GM21360 (cell line): ENCODE results near the gene THAP7.

Experiments used
- ATAC-seq: cut with Tn5 transposase; IDR thresholded peaks from one replicate; pipeline ENCODE4 v1.9.1; 2021; ENCODE audit warnings: mild to moderate bottlenecking, moderate library complexity; ENCODE audit not compliant: unreplicated experiment

Gene THAP7

DNA sequence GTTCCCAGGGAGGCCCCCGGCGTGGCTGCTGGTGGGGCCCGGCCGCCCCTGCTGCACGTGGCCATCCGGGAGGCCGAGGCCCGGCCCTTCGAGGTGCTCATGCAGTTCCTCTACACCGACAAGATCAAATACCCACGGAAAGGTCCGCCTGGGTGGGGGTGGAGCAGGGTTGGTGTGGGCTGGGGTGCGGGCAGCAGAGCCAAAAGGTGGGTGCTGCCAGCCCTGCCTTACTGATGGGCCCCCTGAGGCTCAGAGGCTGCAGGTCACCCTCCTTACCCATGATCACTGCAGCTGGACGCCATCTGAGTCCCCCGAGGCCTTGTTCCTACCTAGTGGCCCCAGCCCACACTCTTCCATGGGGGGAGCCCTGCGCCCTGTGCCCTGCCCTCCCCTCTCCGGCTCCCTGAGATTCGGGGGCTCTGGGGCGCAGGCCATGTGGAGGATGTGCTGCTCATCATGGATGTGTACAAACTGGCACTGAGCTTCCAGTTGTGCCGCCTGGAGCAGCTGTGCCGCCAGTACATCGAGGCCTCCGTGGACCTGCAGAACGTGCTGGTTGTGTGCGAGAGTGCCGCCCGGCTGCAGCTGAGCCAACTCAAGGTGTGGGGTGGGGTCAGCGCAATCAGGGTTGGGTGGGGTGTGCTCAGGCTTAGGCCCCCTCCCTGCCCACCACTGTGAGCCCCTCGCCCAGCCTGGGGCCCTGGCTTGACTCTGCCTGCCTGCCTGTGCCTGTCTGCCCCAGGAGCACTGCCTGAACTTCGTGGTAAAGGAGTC is 7.6 kb downstream of the THAP7 start:
- ATAC-seq = no peak

DNA sequence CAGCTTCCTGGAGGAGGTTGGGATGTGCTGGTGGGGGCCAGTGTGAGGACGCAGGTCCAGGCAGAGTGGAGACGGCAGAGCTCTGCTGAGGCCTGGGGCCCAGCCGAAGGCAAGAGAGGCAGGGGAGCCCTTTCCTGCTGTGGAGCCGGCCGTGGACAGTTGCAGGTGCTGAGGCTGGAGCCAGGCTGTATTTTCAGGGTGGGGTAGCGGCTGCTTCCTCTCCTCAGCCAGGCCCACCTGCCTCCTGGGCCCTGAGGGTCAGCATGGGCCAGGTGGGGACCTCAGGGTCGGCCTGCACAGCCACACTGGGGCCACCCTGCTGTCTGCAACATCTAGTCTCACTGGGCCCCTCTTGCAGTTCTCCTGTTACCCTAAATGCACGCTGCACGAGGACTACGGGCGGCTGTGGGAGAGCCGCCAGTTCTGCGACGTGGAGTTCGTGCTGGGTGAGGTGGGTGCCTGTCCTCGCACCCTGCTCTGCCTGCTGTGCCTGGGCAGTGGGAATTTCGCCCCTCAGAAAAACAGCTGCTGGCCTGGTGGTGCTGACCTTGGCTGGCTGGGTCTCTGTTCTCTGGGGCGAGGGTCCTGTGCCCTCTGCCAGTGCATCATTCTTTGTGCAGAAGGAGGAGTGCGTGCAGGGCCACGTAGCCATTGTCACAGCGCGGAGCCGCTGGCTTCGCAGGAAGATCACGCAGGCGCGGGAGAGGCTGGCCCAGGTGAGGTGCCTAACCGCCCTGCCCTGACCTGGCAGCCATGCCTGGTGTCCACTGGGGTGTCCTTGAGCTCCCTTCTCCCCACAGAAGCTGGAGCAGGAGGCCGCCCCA is 8.4 kb downstream of the THAP7 start:
- no peak for ATAC-seq

DNA sequence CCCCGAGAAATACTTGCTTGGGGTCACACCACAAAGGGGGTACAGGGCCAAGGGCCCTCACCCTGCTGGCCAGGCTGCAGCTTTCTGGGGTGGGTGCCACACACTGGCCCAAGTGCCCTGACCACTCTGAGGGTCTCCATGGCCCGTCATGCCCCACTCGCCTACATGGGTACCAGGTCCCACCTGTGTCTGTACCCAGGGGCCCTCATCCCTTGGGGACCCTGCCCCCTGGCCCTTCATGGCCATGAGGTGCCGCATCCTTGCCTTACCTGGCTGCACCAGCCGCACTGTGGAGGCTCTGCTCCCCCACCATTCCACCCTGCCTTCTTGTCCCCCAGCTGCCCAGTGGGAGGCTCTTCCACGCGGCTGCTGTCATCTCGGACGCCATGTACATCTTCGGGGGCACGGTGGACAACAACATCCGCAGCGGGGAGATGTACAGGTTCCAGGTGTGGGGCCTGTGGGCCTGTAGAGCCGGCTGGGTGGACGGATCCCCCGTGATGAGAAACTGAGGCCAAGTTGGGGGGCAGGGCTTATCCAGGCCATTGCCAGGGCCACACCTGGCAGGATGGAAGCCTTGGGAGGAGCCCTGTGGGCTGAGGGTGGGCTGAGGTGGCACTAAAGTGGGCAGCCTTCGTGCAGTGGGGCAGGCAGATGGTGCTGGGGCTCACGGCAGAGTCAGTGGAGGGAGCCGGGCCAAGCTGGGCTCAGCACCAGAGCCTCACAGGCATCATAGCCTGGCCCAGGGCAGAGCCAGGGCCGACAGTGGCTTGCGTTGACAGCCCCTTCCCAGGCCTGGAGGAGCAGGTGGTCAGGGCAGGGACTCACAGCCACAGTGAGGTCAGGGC is 9.2 kb downstream of the THAP7 start:
- ATAC-seq = no peak

DNA sequence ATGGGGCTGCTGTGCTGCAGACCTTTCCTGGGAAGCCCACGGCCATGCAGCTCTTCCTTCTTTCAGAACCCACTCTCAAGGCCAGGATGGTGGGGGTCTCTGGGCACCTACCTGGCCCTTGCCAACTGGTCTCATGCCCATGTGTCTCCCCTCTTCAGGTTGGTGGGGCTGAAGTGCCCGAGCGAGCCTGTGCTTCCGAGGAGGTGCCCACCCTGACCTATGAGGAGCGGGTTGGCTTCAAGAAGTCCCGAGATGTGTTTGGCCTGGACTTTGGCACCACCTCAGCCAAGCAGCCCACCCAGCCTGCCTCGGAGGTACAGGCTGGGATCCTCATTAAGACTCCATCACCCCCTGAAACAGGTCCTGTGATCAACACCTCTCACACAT is 9.9 kb downstream of the THAP7 start:
- no peak for ATAC-seq

DNA sequence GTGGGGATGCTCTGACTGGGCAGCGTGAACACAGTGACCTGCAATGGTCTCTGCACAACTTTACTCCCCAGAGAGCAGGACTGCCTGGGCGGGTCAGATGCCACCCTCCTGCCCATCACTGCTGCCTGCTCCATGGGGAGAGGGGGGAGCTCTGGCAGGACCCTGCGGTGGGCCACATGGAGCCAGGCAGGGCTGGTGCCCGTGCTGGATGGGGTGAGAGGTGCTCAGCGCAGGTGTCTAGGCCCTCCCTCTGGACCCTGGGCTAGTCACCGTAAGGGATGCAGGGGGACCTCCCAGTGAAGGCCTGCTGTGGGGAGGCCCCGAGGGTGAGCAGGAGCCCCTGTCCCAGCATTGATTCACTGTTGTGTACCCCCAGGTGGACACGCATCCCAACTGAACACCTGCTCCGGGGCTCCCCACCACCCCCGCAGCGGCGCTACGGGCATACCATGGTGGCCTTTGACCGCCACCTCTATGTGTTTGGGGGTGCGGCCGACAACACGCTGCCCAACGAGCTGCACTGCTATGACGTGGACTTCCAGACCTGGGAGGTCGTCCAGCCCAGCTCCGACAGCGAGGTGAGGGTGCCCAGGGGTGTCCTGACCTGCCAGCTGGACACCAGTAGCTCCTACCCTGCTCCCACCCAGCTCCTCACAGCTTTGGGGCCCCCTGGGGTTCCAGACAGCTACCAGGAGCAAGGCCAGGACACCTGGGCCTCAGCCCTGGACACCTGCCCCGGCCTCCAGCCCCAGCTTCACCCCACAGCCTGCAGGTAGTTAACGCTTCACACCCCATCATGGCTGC is 10.5 kb downstream of the THAP7 start:
- no peak for ATAC-seq

DNA sequence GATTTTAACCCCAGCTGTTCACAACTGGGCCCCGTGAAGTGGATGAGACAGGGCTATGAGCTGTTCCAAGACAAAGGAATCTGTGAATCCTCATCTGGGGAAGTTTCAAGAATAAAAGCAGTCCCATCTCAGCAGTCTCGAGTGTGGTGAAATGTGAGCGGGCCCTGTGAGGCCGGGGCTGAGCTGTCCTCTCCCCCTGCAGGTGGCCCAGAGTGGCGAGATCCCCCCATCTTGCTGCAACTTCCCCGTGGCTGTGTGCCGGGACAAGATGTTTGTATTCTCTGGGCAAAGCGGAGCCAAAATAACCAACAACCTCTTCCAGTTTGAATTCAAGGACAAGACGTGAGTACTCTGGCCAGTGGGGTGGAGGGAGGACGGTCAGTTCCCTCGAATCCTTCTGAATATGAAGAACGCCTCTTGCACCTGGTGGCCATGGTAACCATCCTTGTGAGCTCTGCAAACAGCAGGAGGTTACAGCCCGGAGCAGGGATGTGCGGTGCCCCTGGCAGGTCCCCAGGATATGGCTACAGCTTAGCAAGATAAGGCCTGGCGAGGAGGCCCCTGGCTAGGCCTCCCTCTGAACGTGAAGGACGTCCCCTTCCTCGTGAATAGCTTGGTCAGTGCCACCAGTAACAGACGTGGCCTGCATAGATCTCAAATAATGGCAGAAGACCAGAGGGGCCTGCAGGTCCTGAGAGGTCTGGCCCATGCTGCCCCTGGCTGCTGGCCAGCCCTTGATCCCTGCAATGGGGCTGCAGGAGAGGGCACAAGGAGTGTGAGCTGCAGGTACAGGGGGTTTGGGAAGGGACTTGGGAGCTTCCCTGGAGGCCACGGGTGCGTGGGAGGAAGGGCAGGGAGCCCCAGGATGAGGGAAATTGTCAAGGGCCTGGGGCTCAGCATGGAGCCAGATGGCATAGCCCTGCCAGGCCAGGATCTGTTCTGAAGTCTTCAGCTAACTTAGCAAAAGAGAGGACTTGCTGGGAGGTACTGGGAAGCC is 11.4 kb downstream of the THAP7 start:
- ATAC-seq = no peak

DNA sequence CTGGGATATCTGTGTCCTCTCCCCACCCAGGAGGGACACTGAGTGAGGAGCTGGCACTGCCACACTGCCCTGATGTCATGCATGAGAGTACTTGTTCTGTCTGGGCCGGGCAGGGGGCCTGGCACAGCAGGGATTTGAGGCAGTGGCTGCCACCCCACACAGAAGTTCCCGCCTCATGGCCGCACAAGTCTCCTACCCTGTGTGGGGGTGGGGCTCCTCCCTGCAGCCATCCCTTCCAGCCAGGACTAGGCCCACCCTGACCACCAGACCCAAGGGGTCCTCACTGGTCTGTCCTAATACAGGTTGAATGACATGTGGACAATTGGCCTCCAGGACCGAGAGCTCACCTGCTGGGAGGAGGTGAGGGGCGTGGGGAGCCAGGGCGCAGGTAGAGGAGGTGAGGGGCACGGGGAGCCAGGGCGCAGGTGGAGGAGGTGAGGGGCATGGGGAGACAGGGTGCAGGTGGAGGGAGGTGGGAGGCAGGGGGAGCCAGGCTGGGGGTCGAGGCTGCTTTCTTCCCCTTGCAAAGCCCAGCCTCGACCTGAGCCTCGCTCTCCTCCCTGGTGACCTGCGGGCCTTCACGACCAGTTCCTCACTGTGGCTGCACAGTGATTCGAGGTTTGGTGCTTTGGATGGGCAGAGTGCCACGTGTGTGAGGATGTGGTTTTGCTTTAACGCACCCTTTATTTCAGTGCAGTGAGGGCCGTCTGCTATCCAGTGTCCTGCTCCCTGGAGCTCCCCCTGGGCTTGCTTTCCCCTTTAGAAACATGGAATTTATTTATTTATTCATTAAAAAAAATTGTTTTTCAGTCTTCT is 12.4 kb downstream of the THAP7 start:
- ATAC-seq = no peak

DNA sequence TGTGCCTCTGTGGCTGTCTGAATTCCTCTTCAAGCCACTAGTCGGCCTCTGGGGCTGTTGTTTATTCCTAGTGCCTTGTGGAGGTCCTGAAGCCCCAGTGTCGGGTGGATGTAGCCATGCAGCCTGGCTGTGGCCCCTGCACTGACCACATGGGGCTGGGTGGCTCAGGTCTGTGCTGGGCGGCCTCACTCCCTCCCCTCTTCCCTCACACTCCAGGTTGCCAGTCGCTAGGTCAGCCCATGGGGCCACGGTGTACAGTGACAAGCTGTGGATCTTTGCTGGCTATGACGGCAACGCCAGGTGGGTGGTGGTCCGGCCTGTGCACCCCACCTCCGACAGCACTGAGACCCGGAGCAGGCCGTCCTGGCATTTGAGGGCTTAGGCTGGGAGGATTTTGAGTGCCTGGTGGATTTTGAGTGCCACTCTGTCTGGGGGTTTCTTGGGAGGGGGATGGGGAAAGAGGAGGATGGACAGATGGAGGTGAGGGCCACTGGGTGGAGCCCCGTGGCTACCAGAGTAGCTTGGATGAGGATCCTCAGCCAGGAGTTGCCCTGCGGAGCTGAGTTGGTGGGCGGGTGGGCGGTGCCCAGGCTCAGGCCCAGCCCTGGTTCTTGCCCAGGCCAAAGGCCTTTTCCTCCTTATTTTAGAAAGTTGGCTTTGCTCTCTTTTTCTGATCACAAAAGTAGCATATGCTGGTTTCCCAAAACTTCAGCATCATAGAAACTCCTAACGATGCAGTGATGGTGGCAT is 13.2 kb downstream of the THAP7 start:
- ATAC-seq = no peak

DNA sequence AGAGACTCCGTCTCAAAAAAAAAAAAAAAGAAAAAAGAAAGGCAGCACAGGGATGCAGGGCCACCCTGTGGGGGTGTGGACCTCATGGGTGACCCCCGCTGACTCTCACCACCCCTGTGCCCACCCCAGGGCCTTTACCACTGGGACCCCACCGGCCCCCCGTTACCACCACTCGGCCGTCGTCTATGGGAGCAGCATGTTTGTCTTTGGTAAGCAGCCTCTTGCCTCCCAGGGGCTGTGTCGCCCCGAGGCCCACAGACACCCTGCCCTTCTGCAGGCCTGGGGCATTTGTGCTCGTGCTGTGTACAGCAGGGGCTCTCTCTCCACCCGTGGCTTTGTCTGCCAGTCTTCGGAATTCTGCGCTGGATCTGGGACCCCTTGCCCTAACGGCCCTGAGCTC is 14.5 kb downstream of the THAP7 start:
- ATAC-seq = no peak

DNA sequence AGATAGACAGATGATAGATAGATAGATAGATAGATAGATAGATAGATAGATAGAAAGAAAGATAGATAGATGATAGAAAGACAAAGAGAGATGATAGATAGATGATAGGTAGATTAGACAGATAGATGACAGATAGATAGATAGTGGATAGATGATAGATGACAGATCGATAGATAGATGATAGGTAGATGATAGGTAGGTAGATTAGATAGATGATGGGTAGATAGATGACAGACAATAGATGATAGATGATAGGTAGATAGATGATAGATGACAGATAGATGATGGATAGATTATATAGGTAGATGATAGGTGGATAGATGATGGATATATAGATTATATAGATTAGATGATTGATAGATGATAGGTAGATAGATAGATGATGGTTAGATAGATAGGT is 15.6 kb downstream of the THAP7 start:
- no peak for ATAC-seq

DNA sequence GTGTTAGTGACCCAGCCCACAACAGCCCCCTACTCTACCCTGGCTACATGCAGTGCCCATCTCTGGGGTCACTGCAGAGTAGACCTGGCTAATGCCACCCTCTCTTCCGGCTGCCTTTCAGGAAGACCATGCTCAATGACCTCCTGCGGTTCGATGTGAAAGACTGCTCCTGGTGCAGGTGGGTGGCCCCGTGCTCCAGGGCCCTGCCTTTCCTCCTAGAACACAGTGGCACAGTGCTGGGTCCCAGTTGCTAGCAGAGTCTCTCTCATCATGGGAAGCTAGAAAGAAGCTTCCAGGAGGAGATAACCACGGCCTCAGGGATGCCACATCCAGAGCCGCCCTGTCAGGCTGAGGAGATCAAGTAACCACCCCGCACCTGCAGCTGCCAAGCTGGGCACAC is 16.2 kb downstream of the THAP7 start:
- ATAC-seq = no peak

DNA sequence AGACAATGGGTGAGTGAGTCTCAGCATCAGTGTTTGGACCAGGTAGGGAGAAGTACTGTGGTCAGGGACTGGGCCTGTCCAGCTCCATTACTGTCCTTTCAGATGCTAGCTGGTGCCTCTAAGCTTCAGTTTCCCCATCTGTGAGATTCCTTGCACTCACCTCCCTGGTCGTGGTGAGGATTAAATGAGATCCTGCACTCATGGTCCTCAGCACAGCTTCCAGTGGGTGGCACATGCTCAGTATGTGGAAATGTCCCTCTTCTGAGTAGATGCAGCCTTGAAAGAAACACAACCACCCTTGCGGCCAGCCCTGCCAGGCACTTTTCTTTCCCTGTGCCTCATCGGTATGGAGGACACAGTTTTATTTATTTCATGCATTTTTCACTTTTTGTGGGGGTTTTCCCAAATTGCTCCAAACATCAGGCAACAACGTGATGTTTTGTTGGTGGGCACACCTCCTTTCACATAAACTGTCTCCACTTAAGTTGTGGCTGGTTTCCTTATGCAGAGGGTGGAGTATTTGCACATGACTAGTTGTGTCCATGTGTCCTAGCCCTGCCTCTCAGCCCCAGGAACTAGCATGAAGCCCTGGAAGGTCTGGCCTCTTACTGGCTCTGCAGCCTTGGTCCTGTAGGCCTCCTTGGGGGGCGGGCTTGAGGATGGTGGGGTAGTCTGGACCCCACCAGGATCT is 18.7 kb downstream of the THAP7 start:
- ATAC-seq = no peak

DNA sequence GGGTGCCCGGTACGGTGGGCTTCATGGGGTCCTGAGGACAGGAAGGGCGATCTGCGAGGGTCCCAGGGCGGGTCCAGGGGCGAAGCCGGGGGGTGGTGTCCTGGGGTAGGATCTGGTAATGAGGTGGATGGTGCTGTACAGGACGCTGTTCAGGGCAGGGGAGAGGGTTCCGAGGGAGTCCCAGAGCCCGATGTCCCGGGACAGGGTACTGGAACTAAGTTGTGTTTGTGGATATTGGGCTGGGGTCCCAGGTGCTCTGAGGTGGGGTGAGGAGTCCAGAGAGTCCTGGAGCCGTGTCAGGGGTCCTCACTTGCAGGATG is 19.4 kb downstream of the THAP7 start:
- no peak for ATAC-seq

DNA sequence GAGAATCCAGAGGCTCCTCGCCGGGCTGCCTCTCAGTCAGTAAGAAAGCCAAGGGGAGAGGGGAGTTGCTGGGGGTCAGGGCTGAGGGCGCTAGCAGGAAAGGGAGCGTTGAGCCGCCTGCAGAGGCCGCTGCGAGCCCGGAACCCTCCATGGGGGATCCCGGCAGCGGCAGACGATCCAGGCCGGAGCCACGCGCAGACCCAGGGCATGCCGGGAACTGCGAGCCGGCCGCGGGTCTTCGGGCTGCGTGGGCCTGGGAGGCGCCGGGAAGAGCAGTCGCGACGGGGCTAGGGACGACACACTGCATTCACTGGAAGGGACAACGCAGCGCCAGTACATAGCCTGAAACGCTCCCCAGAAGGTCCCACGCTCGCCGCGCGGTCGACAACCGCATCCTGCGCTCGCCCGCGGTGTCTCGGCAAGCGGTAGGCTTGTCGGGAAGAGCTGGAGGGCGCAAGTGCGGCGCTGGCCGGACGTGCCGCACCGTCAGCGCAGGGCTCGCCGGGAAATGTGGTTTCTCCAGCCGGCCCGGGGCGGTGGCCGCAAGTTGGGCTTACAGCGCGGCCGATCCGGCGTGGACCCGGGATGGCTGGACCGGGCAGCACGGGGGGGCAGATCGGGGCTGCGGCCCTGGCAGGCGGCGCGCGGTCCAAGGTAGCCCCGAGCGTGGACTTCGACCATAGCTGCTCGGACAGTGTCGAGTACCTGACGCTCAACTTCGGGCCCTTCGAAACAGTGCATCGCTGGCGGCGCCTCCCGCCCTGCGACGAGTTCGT is 19.9 kb downstream of the THAP7 start, which contains the start of gene LZTR1:
TSS of gene LZTR1 (plus strand) at position 511 of the 776 bp plus-strand sequence. CDS start at position 586, 75 bp downstream.
- ATAC-seq = peak; percentile 64

DNA sequence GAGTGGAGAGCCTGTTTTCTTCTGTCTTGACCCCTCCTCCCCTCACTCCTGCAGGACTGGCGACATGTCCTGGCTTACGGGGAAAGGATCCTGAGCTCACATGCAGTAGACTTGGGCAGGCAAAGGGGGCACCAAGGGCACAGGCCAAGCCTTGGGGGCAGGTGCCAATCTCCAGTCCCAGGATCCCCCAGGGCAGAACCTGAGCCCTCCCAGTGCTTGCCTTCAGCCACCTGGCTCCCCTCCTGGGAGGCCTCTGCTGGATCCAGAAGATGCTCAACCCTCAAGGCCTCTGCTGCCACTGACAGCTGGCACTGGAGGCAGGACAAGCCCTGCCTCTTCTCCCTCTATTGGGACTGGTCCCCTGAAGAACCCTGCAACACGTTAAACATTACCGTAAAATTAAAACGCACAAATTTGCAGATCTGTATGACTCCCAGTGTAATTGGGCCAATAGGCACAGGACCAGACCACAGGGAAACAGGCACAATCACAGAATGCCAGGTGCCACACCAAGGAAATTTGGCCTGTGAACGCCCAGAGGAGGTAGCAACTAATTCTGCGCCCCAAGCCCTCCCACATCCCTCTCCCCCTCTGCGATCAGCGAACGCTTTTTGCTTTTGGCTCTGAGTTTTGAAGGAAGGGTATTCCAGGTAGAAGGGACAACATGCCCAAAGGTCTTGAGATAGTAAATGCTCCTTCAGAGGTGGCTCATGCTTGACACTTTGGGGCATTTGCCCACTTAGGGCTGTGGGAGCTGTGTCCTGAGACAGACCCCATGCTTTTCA is 20.8 kb downstream of the THAP7 start:
- no peak for ATAC-seq

DNA sequence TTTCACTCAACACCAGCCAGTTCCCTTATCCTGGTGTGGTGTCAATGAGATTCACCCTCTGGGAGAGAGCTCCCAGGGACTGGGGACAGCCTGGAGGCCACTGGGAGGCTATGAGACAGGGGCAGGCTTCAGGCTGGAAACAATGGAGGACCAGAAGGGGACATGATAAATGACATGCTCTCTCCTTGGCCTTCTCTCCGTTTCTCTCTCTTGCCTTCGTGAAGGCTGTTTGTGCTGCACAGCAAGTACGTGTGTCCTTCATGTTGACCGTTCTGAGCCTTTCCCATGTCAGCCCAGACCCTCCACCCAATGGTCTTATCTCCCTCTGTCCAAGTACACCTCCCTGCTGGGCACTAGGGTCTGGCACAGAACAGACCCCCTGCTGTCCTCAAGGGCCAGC is 21.4 kb downstream of the THAP7 start:
- no peak for ATAC-seq
